ENCODE data around the gene MYCN.

Gene MYCN

GRCh38 chr2:15976354-15976753 lies 36.0 kb downstream of the MYCN start:
- no peak for DNase-seq (ENCODE audit: low read depth)

- DNase-seq (ENCODE audit: low read depth): no peak
Observed at GRCh38 chr2:15979051-15979758, 38.9 kb downstream of the MYCN start.

- DNase-seq (ENCODE audit: low read depth): no peak
Observed at GRCh38 chr2:15979759-15980604, 39.6 kb downstream of the MYCN start.

- no peak for DNase-seq (ENCODE audit: low read depth)
Observed at GRCh38 chr2:15980605-15981098, 40.3 kb downstream of the MYCN start.

DNA sequence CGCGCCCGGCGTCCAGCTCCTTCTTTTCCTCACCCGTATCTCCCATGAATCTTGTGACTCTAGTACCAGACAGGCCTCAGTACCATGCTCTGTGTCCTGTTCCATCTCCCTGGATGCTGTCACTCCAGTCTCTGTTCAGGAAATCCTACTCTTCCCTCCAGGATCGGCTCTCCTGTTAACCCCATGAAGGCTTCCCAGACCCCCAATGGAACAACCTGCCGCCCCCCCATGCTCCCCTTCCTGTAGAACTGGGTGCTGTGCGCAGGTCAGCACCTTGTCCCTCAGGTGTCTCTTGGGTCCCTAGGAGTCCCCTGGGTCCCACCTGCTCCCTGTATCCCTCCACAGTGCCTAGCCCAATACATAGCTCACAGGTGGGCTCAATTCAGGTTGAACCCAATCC lies 41.3 kb downstream of the MYCN start:
- DNase-seq (ENCODE audit: low read depth): no peak

GRCh38 chr2:15982285-15983044 lies 42.1 kb downstream of the MYCN start:
- DNase-seq (ENCODE audit: low read depth): no peak

- DNase-seq (ENCODE audit: low read depth): no peak
Observed at GRCh38 chr2:15983496-15983895, 43.1 kb downstream of the MYCN start.

DNA sequence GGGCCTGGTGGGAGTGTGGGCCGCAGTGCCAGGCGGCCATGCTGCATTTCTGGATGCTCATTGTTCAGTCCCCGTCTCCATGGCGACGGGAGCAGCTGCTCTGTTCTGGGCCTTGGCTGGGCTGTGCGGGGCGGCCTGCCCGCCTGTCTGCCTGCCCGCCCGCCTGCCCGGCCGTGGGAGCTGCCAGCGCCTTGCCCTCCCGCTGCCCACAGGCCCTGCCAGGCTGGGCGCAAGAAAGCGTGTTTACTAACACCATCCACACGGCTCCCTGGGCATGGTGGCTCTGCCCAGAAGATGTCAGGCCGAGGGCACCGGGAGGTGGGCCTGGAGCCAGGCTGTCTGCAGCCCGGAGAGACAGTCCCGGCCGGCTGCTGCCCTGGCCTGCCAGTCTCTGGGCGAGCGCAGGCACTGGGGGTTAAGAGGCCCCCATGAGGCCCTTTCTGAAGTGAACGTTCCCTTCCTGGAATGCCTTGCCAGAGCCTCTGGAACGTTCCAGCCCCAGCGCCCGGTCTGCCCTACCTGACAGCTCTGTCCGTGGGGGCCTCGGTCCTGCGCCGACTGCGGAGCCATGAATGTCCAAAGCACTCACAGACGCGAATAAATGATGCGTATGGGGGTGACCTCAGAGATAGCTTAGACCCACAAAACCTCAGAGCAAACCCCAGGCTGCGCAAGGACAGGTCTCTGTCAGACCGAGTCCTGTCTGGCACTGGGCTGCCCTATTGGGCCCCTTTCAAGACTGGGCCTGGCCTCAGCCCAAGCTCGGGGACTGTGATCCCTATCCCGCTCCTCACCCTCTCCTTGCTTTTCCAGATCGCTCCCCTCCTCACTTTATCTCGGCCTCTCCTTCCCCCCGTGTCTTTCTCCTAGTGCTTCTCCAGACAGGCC lies 44.3 kb downstream of the MYCN start:
- no peak for DNase-seq (ENCODE audit: low read depth)

- DNase-seq (ENCODE audit: low read depth): no peak
Observed at GRCh38 chr2:15985531-15985930, 45.2 kb downstream of the MYCN start.

- no peak for DNase-seq (ENCODE audit: low read depth)
Observed at GRCh38 chr2:15986068-15986560, 45.8 kb downstream of the MYCN start.

GRCh38 chr2:15986644-15987043 lies 46.3 kb downstream of the MYCN start:
- DNase-seq (ENCODE audit: low read depth): no peak

DNA sequence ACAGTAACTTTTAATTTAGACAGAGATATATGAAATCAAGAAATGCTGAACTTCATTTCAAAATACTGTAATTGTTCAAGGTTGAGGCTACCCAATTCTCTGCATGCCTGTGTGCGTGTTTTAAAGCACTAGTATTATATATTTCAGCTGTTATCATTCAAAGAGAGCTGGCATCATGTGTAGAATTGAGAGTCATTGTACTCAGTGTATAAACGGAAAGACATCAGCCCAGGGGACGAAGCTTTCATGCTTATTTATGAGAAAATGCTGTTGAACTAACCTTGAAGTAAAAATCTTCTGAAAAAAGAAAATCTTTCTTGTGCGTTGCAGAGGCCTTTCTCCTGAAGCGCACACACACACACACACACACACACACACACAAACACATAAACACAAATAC lies 48.4 kb downstream of the MYCN start:
- DNase-seq (ENCODE audit: low read depth): no peak

DNA sequence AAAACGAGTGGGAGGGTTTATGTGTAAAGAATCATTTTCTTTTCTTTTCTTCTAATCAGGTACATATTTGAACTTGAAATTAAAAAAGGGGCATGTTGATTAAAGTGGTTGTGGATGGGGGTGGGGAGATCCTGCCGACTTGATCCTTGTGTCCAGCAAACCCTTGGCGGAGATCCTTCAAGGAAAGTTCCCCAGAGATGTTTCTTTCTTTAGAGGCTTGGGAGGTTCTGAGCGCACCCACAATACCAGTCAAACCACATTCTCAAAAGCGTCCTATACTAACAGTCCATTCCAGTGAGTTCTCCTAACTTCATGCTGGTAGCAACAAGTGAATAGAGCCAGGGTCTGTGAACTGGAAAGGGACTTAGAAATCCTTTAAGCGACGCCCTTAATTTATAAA lies 49.2 kb downstream of the MYCN start:
- DNase-seq (ENCODE audit: low read depth): no peak

DNA sequence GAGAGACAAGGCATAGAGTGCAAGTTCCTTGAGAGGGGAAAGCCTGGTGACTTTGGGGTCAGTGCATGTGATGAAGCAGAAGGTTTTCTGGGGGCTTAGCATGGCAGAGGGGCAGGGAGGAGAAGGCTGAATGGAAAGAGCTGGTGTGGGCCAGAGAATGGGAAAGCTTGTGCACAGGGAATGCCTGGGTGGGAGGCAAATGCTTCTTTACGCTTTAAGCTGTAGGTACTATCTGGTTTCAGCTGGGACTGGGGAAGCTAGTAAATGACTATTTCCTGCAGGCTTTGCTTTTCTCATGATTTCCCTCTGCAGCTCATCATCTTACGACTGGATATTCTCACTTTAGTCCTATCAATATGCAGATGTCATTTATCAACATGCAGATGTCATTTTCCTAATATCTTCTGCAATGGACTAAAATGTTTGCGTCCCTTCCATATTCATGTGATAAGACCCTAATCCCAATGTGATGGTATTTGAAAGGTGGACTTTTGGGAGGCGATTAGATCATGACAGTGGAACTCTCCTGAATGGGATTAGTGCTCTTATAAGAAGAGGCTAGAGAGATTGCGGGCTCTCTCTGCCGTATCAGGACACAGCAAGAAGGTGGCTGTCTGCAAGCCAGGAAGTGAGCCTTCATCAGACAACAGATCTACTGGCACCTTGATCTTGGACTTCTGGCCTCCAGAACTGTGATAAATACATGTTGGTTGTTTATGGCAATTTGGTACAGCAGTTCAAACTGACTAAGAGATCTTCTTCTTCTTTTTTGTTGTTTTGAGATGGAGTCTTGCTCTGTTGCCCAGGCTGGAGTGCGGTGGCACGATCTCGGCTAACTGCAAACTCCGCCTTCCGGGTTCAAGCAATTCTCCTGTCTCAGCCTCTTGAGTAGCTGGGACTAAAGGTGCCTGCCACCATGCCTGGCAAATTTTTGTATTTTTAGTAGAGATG lies 50.1 kb downstream of the MYCN start:
- DNase-seq (ENCODE audit: low read depth): no peak

GRCh38 chr2:15991231-15991630 lies 50.9 kb downstream of the MYCN start:
- no peak for DNase-seq (ENCODE audit: low read depth)

GRCh38 chr2:15992457-15993231 lies 52.3 kb downstream of the MYCN start:
- DNase-seq (ENCODE audit: low read depth): no peak

GRCh38 chr2:15993232-15993610 lies 52.9 kb downstream of the MYCN start:
- DNase-seq (ENCODE audit: low read depth): no peak

GRCh38 chr2:15993666-15994065 lies 53.3 kb downstream of the MYCN start:
- DNase-seq (ENCODE audit: low read depth): no peak

DNA sequence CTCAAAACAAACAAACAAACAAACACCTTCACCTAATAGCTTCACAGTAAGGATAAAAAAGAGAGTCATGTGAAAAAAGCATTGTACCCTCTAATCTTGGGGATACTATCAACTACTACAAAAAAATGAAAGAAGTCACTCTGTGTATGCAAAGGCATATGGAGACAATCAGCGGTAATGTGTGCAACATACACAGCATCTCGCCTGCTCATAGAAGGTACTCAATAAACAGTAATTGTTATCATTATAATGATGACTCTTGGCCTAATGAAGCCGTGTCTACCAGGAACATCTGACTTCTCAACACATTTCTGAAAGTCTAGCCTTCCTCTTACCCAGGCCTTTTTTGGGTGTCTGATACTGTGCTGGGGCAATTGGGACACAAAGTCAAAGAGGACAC lies 55.3 kb downstream of the MYCN start:
- no peak for DNase-seq (ENCODE audit: low read depth)

All from T follicular helper cell (primary cell).